Common myeloid progenitor, CD34-positive (primary cell): ENCODE data around the gene BEST1.
A peak's percentile ranks its signal among the peaks of the same experiment; 100 is the strongest.

Experiments
- CTCF ChIA-PET: fragments of 350-600 bp; sonication (Branson Sonifier 250); formaldehyde crosslinking; loops from one replicate; lab custom pipeline; 2021; ENCODE audit warnings: antibody characterized with exemption; lab: Charles Lee
- POLR2A ChIA-PET: fragments of 350-600 bp; sonication (Branson Sonifier 250); formaldehyde crosslinking; loops from one replicate; lab custom pipeline; 2021; ENCODE audit warnings: antibody characterized with exemption; lab: Charles Lee
- DNase-seq, 3 donors: peaks; one replicate each; pipeline versions ENCODE4 v3.0.0 to v3.0.0-alpha.2; 2013
- H3K27ac ChIP-seq, 2 experiments: 1 replicate in 1 of 2; 2 replicates in 1 of 2; pipeline ENCODE4 v1.7.0; 2013; ENCODE audit warnings: inconsistent platforms in 2 of 2, low read length in 2 of 2, mild to moderate bottlenecking in 2 of 2, low read depth in 1 of 2, moderate library complexity in 1 of 2; ENCODE audit not compliant: severe bottlenecking in 2 of 2, insufficient read depth in 1 of 2, poor library complexity in 1 of 2
- H3K27me3 ChIP-seq, 5 experiments: replicated peaks in 2 of 5; 1 replicate in 3 of 5; 2 replicates in 2 of 5; pipeline versions ENCODE4 v1.6.1 to v1.7.0; 2013; ENCODE audit warnings: low read length in 4 of 5, mild to moderate bottlenecking in 2 of 5, moderate library complexity in 2 of 5, inconsistent platforms in 1 of 5; ENCODE audit not compliant: insufficient read depth in 5 of 5, control insufficient read depth in 4 of 5
- H3K36me3 ChIP-seq, 4 experiments: 1 replicate in 2 of 4; 2 replicates in 2 of 4; pipeline versions ENCODE4 v1.6.1 to v1.7.0; 2013; ENCODE audit warnings: low read length in 3 of 4, control low read depth in 1 of 4, mild to moderate bottlenecking in 1 of 4; ENCODE audit not compliant: control insufficient read depth in 4 of 4, insufficient read depth in 4 of 4
- H3K4me1 ChIP-seq, 4 experiments: 1 replicate in 3 of 4; 2 replicates in 1 of 4; pipeline versions ENCODE4 v1.6.1 to v1.7.1; 2013; ENCODE audit warnings: low read length in 3 of 4, mild to moderate bottlenecking in 3 of 4, control low read depth in 1 of 4, inconsistent platforms in 1 of 4, moderate library complexity in 1 of 4; ENCODE audit not compliant: control insufficient read depth in 4 of 4, insufficient read depth in 4 of 4; ENCODE audit errors: control extremely low read depth in 1 of 4
- H3K4me3 ChIP-seq, 7 experiments: 1 replicate in 4 of 7; 2 replicates in 3 of 7; pipeline versions ENCODE4 v1.5.1 to v1.7.0; 2013; ENCODE audit warnings: mild to moderate bottlenecking in 7 of 7, low read length in 6 of 7, moderate library complexity in 6 of 7, inconsistent platforms in 2 of 7, low read depth in 2 of 7, control low read depth in 1 of 7; ENCODE audit not compliant: insufficient read depth in 4 of 7, control insufficient read depth in 1 of 7; ENCODE audit errors: extremely low read depth in 1 of 7
- H3K9me3 ChIP-seq, 5 experiments: 1 replicate in 4 of 5; 2 replicates in 1 of 5; pipeline versions ENCODE4 v1.6.1 to v1.7.1; 2013; ENCODE audit warnings: low read length in 4 of 5, mild to moderate bottlenecking in 2 of 5, inconsistent platforms in 1 of 5, low read depth in 1 of 5, moderate library complexity in 1 of 5; ENCODE audit not compliant: control insufficient read depth in 4 of 5, insufficient read depth in 2 of 5; ENCODE audit errors: control extremely low read depth in 1 of 5
- WGBS: methylation state at CpG from one replicate; pipeline ENCODE4 v1.1.5; 2013; ENCODE audit not compliant: insufficient coverage; 5-methylcytosine and 5-hydroxymethylcytosine counted together

Gene BEST1

DNA sequence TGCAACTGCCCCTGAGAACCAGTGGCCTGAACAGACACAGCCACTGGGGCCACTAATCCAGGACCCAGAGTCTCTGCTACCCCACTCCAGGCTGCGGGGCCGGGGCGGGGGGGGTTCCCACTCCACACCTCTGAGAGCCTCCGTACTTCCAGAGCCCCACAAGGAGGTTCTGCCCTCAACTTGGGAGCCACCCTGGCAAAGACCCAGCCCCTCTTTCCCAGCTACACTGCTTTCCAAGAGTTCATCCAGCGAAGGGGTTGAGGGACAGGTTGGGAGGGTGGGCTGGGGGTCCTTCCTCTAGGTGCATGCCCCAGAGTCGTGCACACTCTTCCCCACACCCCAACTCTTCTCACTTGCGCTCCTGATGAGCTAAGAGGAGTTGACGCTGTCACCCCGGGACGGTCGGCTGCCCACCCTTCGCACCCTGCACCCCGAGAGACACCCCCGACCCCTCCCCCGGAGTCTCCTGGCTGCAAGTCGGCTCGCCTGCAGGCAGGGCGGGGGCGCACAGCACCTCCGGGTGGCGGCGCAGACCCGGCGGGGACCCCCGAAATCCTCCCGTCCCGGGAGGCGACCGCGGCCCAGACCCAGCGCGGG lies 33.3 kb upstream of the BEST1 start:
- H3K27ac ChIP-seq = no peak overlapping the region
- H3K27me3 ChIP-seq = peaks cover 0 to 52% (median 10%) of the 10 kb centered on the region in 5 experiments
- peak overlapping the region; percentile 3 to 66 (median 56) for H3K4me3 ChIP-seq
- peak in 1 of 3 donors; percentile 15 for DNase-seq
- ChIA-PET CTCF (interaction anchor here (1.1 to 2.3 kb wide), 7 partner anchors 9 to 191 kb away, joined by 3 to 11 read pairs (median 4); no protein-coding TSS in a partner anchor), POLR2A (no interaction called here)
- no peaks in the 10 kb centered on the region for H3K36me3 ChIP-seq
- peaks cover 0 to 40% (median 22%) of the 10 kb centered on the region in 4 experiments for H3K4me1 ChIP-seq
- WGBS = 14% methylated on average over 22 of the region's 32 CpGs
- no peaks in the 10 kb centered on the region for H3K9me3 ChIP-seq

DNA sequence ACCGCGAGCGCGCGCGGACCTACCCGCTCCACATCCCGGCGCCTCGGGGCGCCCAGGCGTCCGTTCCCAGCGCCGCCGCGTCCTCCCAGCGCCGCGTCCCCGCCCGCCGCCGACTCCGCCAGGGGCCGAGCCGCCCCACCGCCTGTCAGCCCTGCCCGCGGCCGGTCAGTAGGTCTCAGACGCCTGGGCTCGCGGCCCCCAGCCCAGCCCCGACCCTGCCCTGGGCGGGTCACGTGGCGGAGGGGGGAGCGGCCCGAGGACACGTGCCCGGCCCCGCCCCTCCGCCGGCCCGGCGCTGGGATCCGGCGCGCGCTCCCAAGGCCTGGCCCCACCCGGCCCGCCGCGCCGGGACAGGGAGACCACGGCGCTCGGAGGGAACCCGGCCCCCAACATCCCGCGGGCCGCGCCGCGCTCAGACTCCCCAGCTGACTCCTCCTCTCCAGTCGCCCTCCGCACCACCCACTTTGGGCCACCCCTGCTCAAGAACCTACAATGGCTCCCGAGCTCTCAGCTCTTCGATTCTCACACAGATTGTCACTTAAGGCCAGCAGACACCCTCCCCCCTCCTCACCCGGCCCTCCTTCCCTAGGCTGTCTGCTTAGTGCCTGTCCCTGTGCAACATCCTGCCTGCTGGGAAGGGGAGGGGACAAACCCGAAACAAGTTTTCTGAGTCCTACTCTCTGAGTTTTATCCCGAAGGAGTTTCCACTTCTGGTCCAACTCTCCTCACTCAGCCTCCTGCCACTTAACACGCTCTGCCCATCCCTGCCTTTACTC lies 32.6 kb upstream of the BEST1 start, which contains the start of gene RAB3IL1:
Gene RAB3IL1 (minus strand): TSS at position 233 of the 776 bp plus-strand sequence. CDS start 199 bp downstream, at position 34.
- Histone ChIP-seq H3K27ac (no peak within 1 kb of the TSS), H3K36me3 (no peaks in the 10 kb centered on the region), H3K4me3 (peak within 1 kb of the TSS; percentile 3 to 66 (median 56)), H3K4me1 (peaks cover 0 to 40% (median 17%) of the 10 kb centered on the region in 4 experiments), H3K27me3 (peaks cover 0 to 52% (median 10%) of the 10 kb centered on the region in 5 experiments), H3K9me3 (no peaks in the 10 kb centered on the region)
- peak in 1 of 3 donors; percentile 29 for DNase-seq
- CTCF ChIA-PET = interaction anchor here (1.1 to 2.3 kb wide), 4 partner anchors 9 to 120 kb away, joined by 3 to 11 read pairs (median 4); no protein-coding TSS in a partner anchor
- POLR2A ChIA-PET = no interaction called here
- WGBS = 3% methylated on average over 47 of the region's 74 CpGs

DNA sequence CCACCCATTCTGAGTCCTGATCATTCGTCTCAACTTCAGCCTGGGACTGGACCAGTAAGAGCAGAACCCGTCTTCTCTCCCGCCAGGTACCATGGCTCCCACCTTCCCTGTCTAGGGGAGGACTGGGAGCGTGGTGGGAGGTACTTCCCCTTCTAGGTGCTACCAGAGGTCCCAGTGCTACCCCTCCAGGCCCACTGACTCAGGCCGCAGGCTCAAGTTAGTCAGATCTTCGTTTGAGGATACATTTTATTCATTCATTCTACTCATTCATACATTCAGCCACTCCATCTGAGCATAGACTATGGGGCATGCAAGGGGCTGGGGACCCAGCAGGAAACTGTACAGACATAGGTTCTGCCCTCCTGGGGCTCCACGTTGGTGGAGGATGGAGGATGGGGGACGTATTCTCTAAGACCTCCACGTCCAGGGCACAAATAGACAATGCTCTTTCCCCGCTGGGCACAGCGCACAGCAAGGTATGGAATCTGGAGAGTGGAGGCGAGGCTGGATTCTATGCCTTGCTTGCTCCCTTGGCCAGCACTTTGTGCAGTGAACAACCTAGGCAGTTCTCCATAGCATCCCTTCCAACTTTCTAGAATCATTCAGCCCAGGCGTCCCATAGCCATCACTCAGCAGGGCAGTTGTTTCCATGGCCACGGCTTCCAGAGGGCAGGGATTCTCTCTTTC lies 31.8 kb upstream of the BEST1 start:
- no peak for DNase-seq
- no peak overlapping the region for H3K27ac ChIP-seq
- POLR2A ChIA-PET = no interaction called here
- no peaks in the 10 kb centered on the region for H3K36me3 ChIP-seq
- H3K4me3 ChIP-seq = no peak overlapping the region
- no peaks in the 10 kb centered on the region for H3K9me3 ChIP-seq
- CTCF ChIA-PET = interaction anchor here (1.3 to 1.8 kb wide), 4 partner anchors 14 to 191 kb away, joined by 3 to 5 read pairs (median 4); no protein-coding TSS in a partner anchor
- peaks cover 0 to 39% (median 19%) of the 10 kb centered on the region in 4 experiments for H3K4me1 ChIP-seq
- peaks cover 0 to 52% (median 10%) of the 10 kb centered on the region in 5 experiments for H3K27me3 ChIP-seq
- 82% methylated on average over 12 of the region's 14 CpGs for WGBS

DNA sequence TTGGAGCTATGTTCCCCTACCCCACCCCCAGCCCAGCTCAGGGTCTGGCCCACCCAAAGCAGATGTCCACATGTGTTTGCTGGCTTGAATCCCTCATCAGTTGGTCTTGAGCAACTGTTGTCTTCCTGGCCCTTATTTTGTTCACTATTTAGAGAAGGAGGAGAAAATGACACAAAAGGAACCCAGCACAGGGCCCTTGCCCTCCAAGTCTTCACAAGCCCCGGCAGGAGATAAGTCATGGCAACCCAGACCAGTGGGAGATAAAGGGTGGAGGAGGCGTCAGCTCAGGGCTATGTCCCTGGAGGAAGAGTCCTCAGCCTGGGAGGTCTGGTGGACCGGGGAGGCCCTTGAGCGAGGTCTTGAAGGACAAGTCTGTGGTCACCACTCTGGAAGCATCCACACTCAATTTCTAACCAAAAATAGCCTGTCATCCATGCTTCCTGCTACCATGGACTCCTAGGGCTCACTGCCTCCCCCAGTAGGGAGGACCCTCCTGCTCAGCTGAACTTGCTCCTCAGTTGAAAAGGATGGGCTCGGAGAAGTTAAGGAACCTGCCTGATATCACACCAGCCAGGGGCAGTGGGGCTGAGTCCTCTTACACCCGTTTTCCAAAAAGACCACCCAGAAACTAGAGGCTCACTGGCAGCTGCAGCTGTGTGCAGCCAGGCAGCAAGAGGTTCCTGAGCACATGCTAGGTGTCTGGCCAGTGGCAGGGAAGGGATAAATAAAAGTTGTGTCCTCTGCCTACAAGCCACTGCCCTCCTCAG lies 31.0 kb upstream of the BEST1 start:
- ChIA-PET CTCF (interaction anchor here (0.8 to 1.8 kb wide), 5 partner anchors 17 to 191 kb away, joined by 3 to 8 read pairs (median 4); no protein-coding TSS in a partner anchor), POLR2A (no interaction called here)
- H3K27me3 ChIP-seq = peaks cover 0 to 50% (median 10%) of the 10 kb centered on the region in 5 experiments
- no peak overlapping the region for H3K4me3 ChIP-seq
- no peaks in the 10 kb centered on the region for H3K9me3 ChIP-seq
- no peak for DNase-seq
- peaks cover 0 to 40% (median 19%) of the 10 kb centered on the region in 4 experiments for H3K4me1 ChIP-seq
- H3K27ac ChIP-seq = peak overlapping the region in 1 of 2 experiments; percentile 23
- no peaks in the 10 kb centered on the region for H3K36me3 ChIP-seq
- WGBS = 90% methylated on average over 4 of the region's 6 CpGs

DNA sequence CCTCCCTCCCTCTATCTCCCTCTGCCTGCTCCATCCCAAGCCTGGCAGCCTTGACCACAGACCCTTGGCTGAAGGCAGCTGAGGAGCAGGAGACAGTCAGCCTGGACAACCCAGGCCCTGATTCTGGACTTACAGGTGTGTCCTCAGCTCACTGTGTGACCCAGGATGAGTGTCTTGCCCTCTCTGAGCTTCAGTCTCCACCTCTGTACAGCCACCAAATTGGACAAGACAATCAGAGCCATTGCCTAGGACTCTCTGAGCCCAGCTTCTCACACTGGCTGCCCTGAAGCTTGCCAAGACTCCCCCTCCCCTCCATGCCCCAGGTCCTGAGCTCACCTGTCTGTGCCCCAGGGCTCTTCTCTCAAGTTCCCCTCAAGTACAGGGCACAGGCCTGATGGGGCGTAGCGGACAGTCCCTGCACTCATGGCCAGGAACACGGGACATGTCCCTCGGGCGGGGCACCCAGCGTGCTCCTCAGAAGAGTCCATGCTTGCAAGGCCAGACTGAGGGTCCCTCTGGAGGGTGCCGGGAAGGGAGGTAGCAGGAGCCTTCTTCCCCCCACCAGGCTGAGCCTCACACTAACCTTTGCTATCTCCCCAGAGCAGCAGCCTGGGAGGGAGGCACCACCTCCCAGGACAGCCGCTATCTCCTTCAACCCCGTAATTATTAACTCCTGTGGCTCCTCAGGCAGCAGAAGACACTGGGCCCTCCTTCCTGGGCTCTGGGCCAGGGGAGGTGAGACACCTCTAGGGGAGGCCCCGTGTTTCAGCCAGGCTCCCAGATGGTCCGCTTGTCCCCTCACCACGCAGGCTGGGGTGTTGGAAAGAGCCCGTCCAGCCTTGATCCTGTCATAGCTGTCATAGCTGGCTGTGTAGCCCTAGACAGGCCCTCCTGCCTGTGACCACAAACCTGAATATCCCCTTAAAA lies 30.2 kb upstream of the BEST1 start:
- Histone ChIP-seq H3K4me1 (peaks cover 0 to 40% (median 19%) of the 10 kb centered on the region in 4 experiments), H3K4me3 (no peak overlapping the region), H3K9me3 (no peaks in the 10 kb centered on the region), H3K36me3 (no peaks in the 10 kb centered on the region), H3K27ac (peak overlapping the region in 1 of 2 experiments; percentile 23), H3K27me3 (peaks cover 0 to 48% (median 10%) of the 10 kb centered on the region in 5 experiments)
- CTCF ChIA-PET = interaction anchor here (0.8 to 1.8 kb wide), 7 partner anchors 18 to 190 kb away, joined by 3 to 8 read pairs (median 4); no protein-coding TSS in a partner anchor
- POLR2A ChIA-PET = interaction anchor here (0.5 kb wide), 1 partner anchor 129 kb away, joined by 3 read pairs; no protein-coding TSS in a partner anchor
- DNase-seq = peak in 1 of 3 donors; percentile 56
- WGBS = 95% methylated on average over 11 of the region's 13 CpGs
